ENCODE results near the gene NPVF. TPM values are rescaled to one million over a fixed set of nuclear protein-coding genes. Genes with fewer than 3 reads are reported as not detected.
A peak's percentile ranks its signal among the peaks of the same experiment; 100 is the strongest.

The NPVF gene
- total RNA-seq, 3 donors from 2014 or later (not counting 1 experiment from before 2014, with no cell fraction given) = not detected

DNA sequence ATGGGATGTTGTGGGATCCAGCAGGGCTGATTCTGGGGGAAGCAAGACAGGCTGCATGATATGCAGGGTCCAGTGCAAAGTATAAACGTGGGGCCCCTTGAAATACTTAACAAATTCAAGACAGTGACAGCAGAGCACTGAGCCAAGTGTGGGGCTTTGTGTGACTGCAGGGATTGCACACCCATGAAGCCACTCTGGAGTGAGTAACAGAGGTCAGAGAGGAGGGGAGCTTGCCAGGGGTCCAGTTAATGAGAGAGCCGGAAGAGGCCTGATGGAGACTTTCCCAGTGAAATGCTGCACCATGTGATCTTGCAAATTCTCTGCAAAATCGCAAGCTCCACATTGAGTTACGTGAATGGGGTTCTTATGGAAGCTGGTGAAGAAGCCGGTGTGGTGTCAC is 5.6 kb downstream of the NPVF start:
- Mint-ChIP-seq H3K27me3 (ENCODE audit: low read depth in 2 of 2) (peaks cover 28 to 42% of the 10 kb centered on the region in 2 donors), H3K27ac (no peak overlapping the region), H3K4me1 (no peaks in the 10 kb centered on the region)

DNA sequence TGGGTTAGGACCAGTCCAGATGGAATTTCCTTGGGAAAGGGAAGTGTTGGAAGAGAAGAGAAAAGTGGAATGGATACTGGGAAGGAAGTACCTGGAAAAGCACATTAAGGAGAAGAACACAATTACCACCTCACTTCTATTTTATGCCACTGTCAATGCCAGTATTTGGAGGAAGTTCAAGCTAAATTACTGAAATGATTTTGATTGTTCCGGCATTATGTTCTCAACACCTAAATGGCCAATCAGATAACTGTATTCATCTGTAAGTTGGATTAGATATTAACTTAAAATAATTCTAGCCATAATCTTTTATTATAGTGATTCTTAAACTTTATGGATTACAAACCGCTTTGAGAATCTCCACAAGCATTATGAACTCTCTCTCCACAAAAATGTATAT is 7.3 kb downstream of the NPVF start:
- TF ChIP-seq, protein P1, sequence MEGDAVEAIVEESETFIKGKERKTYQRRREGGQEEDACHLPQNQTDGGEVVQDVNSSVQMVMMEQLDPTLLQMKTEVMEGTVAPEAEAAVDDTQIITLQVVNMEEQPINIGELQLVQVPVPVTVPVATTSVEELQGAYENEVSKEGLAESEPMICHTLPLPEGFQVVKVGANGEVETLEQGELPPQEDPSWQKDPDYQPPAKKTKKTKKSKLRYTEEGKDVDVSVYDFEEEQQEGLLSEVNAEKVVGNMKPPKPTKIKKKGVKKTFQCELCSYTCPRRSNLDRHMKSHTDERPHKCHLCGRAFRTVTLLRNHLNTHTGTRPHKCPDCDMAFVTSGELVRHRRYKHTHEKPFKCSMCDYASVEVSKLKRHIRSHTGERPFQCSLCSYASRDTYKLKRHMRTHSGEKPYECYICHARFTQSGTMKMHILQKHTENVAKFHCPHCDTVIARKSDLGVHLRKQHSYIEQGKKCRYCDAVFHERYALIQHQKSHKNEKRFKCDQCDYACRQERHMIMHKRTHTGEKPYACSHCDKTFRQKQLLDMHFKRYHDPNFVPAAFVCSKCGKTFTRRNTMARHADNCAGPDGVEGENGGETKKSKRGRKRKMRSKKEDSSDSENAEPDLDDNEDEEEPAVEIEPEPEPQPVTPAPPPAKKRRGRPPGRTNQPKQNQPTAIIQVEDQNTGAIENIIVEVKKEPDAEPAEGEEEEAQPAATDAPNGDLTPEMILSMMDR (IDR thresholded peaks at IDR 0.05) = no peak
- no peaks in the 10 kb centered on the region for H3K27me3 ChIP-seq (ENCODE audit: control insufficient read depth, insufficient read depth, low read length)
- H3K4me3 Mint-ChIP-seq = no peak overlapping the region
- H3K27ac ChIP-seq (ENCODE audit: low read length) = no peak overlapping the region
- no peak for ATAC-seq
- no peaks in the 10 kb centered on the region for H3K36me3 ChIP-seq (ENCODE audit: control insufficient read depth, insufficient read depth, low read length)
- H3K27ac Mint-ChIP-seq = no peak overlapping the region
- H3K4me1 ChIP-seq (ENCODE audit: control insufficient read depth, insufficient read depth, low read length) = no peaks in the 10 kb centered on the region
- no peak for DNase-seq
- no peaks in the 10 kb centered on the region for H3K4me1 Mint-ChIP-seq
- no peaks in the 10 kb centered on the region for H3K9me3 Mint-ChIP-seq
- WGBS (ENCODE audit: insufficient coverage) = no CpG with 5 or more reads among the region's 2 CpGs
- intact Hi-C loops (cut with micrococcal nuclease) = no loop called here
- H3K27me3 Mint-ChIP-seq (ENCODE audit: low read depth in 2 of 2) = peaks cover 27 to 45% of the 10 kb centered on the region in 2 donors
- no peaks in the 10 kb centered on the region for H3K36me3 Mint-ChIP-seq
- no peak overlapping the region for H3K4me3 ChIP-seq (ENCODE audit: low read length)
- no peaks in the 10 kb centered on the region for H3K9me3 ChIP-seq (ENCODE audit: control insufficient read depth, insufficient read depth, low read length)

More for the DNA sequence above, 5.6 kb downstream of the NPVF start:
- Histone ChIP-seq H3K36me3 (ENCODE audit: control insufficient read depth, insufficient read depth, low read length) (no peaks in the 10 kb centered on the region), H3K4me1 (ENCODE audit: control insufficient read depth, insufficient read depth, low read length) (no peaks in the 10 kb centered on the region), H3K27me3 (ENCODE audit: control insufficient read depth, insufficient read depth, low read length) (no peaks in the 10 kb centered on the region), H3K9me3 (ENCODE audit: control insufficient read depth, insufficient read depth, low read length) (no peaks in the 10 kb centered on the region), H3K4me3 (ENCODE audit: low read length) (no peak overlapping the region), H3K27ac (ENCODE audit: low read length) (no peak overlapping the region)
- TF ChIP-seq, protein P1 (IDR thresholded peaks at IDR 0.05) = no peak
- intact Hi-C loops (cut with micrococcal nuclease) = no loop called here
- Mint-ChIP-seq H3K4me3 (no peak overlapping the region), H3K36me3 (no peaks in the 10 kb centered on the region), H3K9me3 (no peaks in the 10 kb centered on the region)
- DNase-seq = no peak
- 84% methylated on average over 5 of the region's 5 CpGs for WGBS (ENCODE audit: insufficient coverage)
- no peak for ATAC-seq

DNA sequence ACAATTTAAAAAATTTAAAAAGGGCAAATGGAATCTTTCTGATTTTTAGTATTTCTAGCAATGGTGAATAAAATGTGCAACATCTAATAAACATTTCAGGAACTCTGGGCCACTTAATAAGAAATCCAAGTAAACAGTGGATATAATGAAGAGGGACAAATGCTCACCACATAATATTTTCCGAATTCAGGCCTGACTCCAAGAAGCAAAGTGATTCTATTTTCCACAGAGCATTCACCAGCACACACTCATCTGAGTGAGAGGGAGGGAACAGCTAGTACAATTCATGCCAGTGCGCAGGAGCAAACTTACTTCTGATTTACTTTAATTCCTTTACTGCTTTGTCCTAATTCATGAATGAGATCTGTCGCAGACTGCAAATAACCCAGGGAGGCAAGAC is 10.1 kb downstream of the NPVF start:
- Histone ChIP-seq H3K27ac (ENCODE audit: low read length) (no peak overlapping the region), H3K9me3 (ENCODE audit: control insufficient read depth, insufficient read depth, low read length) (no peaks in the 10 kb centered on the region), H3K36me3 (ENCODE audit: control insufficient read depth, insufficient read depth, low read length) (no peaks in the 10 kb centered on the region), H3K4me3 (ENCODE audit: low read length) (no peak overlapping the region), H3K4me1 (ENCODE audit: control insufficient read depth, insufficient read depth, low read length) (no peaks in the 10 kb centered on the region), H3K27me3 (ENCODE audit: control insufficient read depth, insufficient read depth, low read length) (no peaks in the 10 kb centered on the region)
- TF ChIP-seq, protein P1 (IDR thresholded peaks at IDR 0.05) = no peak
- Mint-ChIP-seq H3K9me3 (no peaks in the 10 kb centered on the region), H3K4me1 (no peaks in the 10 kb centered on the region), H3K4me3 (no peak overlapping the region), H3K36me3 (no peaks in the 10 kb centered on the region), H3K27ac (no peak overlapping the region), H3K27me3 (ENCODE audit: low read depth in 2 of 2) (peaks cover 23 to 36% of the 10 kb centered on the region in 2 donors)
- intact Hi-C loops (cut with micrococcal nuclease) = no loop called here
- ATAC-seq (no peak), DNase-seq (no peak)
- WGBS (ENCODE audit: insufficient coverage) = 92% methylated on average over 2 of the region's 3 CpGs

DNA sequence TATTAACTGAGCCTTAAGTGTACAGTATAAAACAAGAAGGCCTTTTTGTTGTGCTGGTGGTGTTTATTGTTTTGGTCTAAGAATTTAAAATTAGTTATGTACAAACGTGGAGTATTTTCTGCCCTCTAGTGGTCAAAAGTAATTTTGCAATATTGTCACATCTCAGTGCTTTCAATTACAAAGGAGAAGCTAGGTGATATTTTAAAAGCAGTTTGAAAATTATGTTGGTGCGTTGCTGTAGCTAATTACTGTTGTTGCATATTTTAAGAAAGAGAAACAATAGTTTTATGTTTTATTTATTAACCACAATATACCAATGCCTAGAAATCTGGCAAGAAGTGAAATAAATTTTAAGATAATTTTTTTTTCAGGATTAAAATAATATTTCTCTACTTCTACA is 11.4 kb downstream of the NPVF start:
- TF ChIP-seq, protein P1 (IDR thresholded peaks at IDR 0.05) = peak; percentile 85

More for the DNA sequence above, 11.4 kb downstream of the NPVF start:
- Histone ChIP-seq H3K27me3 (ENCODE audit: control insufficient read depth, insufficient read depth, low read length) (no peaks in the 10 kb centered on the region), H3K9me3 (ENCODE audit: control insufficient read depth, insufficient read depth, low read length) (no peaks in the 10 kb centered on the region), H3K27ac (ENCODE audit: low read length) (no peak overlapping the region), H3K36me3 (ENCODE audit: control insufficient read depth, insufficient read depth, low read length) (no peaks in the 10 kb centered on the region), H3K4me1 (ENCODE audit: control insufficient read depth, insufficient read depth, low read length) (no peaks in the 10 kb centered on the region), H3K4me3 (ENCODE audit: low read length) (no peak overlapping the region)
- Mint-ChIP-seq H3K4me1 (no peaks in the 10 kb centered on the region), H3K4me3 (no peak overlapping the region), H3K27me3 (ENCODE audit: low read depth in 2 of 2) (peaks cover 20 to 36% of the 10 kb centered on the region in 2 donors), H3K9me3 (no peaks in the 10 kb centered on the region), H3K27ac (no peak overlapping the region), H3K36me3 (no peaks in the 10 kb centered on the region)
- DNase-seq (peak in 1 of 2 donors; percentile 72), ATAC-seq (peak in 1 of 3 donors; percentile 55)
- WGBS (ENCODE audit: insufficient coverage) = 0% methylated on average over 1 of the region's 2 CpGs
- intact Hi-C loops (cut with micrococcal nuclease) = no loop called here
